ENCODE data around the gene LYRM1. TPM values are rescaled to one million over a fixed set of nuclear protein-coding genes. Genes with fewer than 3 reads are reported as not detected.

Gene LYRM1
- total and polyA plus RNA-seq, 2 experiments from 2014 or later: 18.7 to 24.8 TPM

DNA sequence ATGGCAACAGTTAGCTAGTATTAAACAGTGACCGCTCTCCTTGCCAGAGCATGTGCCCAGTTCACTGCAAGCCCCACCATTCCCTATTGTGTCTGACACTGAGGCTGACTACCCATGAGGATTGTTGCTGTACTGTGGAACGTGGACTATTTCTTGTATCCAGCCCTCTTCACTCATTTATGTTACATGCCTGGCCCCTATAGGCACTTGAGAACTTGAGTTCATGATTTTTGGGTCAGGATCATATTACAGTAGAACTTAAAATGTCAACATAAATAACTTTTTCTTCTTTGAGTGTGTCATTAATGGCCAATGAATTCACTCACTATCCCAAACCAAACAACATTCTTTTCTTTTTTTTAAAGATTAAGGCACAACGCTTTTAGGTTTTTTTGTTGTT, 55.7 kb downstream of the LYRM1 start:
- ATAC-seq (no peak), DNase-seq (ENCODE audit: low spot score) (no peak)
- Histone ChIP-seq H3K36me3 (ENCODE audit: insufficient read depth) (no peaks in the 10 kb centered on the region), H3K4me2 (no peak overlapping the region), H3K4me1 (ENCODE audit: insufficient read depth) (no peaks in the 10 kb centered on the region; the same call in 1 of the 2 replicates), H3K9me2 (ENCODE audit: insufficient read depth) (no peaks in the 10 kb centered on the region), H3K4me3 (no peak overlapping the region), H3K27ac (ENCODE audit: low read depth) (no peak overlapping the region), H4K20me1 (replicated peaks; ENCODE audit: insufficient read depth) (no peaks in the 10 kb centered on the region), H3K79me2 (replicated peaks; ENCODE audit: insufficient read depth) (no peaks in the 10 kb centered on the region), H2AFZ (peak overlapping the region; percentile 47; the same call in 1 of the 2 replicates), H3K27me3 (ENCODE audit: insufficient read depth) (no peaks in the 10 kb centered on the region), H3F3A (replicated peaks; ENCODE audit: low read depth) (no peaks in the 10 kb centered on the region)
- no peak overlapping the region for H3K27ac Mint-ChIP-seq
- H3K36me3 Mint-ChIP-seq (ENCODE audit: low read depth): no peaks in the 10 kb centered on the region
- H3K4me1 Mint-ChIP-seq: peaks cover 6% of the 10 kb centered on the region; the same call in 2 of the 3 replicates
- H3K4me3 Mint-ChIP-seq: no peak overlapping the region
- TF ChIP-seq REST (IDR thresholded peaks at IDR 0.05; ENCODE audit: unreplicated experiment) (no peak), ETS1 (IDR thresholded peaks at IDR 0.05) (no peak), ZNF331 (CRISPR knock-in tag; IDR thresholded peaks at IDR 0.05; ENCODE audit: low read depth) (no peak), ZNF462 (CRISPR knock-in tag; IDR thresholded peaks at IDR 0.05) (no peak), POLR2AphosphoS5 (IDR thresholded peaks at IDR 0.05; ENCODE audit: low read depth) (no peak), ZNF114 (CRISPR knock-in tag; IDR thresholded peaks at IDR 0.05) (no peak), EZH2phosphoT487 (IDR thresholded peaks at IDR 0.05; ENCODE audit: unreplicated experiment) (no peak), STAT1 (IDR thresholded peaks at IDR 0.05; ENCODE audit: unreplicated experiment) (no peak), CREB1 (CRISPR knock-in tag; IDR thresholded peaks at IDR 0.05; ENCODE audit: low read depth) (no peak)
- TF ChIP-seq, protein P1, sequence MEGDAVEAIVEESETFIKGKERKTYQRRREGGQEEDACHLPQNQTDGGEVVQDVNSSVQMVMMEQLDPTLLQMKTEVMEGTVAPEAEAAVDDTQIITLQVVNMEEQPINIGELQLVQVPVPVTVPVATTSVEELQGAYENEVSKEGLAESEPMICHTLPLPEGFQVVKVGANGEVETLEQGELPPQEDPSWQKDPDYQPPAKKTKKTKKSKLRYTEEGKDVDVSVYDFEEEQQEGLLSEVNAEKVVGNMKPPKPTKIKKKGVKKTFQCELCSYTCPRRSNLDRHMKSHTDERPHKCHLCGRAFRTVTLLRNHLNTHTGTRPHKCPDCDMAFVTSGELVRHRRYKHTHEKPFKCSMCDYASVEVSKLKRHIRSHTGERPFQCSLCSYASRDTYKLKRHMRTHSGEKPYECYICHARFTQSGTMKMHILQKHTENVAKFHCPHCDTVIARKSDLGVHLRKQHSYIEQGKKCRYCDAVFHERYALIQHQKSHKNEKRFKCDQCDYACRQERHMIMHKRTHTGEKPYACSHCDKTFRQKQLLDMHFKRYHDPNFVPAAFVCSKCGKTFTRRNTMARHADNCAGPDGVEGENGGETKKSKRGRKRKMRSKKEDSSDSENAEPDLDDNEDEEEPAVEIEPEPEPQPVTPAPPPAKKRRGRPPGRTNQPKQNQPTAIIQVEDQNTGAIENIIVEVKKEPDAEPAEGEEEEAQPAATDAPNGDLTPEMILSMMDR (conservative IDR thresholded peaks at IDR 0.05; ENCODE audit: low read depth in 2 of 2): no peak
- H3K27me3 Mint-ChIP-seq (ENCODE audit: insufficient read depth, low read depth, poor library complexity): peaks cover 4% of the 10 kb centered on the region
- no peaks in the 10 kb centered on the region; the same call in 2 of the 3 replicates for H3K9me3 Mint-ChIP-seq
